ENCODE data around the gene ATP8B1. TPM values are rescaled to one million over a fixed set of nuclear protein-coding genes. Genes with fewer than 3 reads are reported as not detected.

ATP8B1 gene
- polyA plus RNA-seq, 3 donors, result 0.02 to 0.11 (median 0.03) TPM

DNA sequence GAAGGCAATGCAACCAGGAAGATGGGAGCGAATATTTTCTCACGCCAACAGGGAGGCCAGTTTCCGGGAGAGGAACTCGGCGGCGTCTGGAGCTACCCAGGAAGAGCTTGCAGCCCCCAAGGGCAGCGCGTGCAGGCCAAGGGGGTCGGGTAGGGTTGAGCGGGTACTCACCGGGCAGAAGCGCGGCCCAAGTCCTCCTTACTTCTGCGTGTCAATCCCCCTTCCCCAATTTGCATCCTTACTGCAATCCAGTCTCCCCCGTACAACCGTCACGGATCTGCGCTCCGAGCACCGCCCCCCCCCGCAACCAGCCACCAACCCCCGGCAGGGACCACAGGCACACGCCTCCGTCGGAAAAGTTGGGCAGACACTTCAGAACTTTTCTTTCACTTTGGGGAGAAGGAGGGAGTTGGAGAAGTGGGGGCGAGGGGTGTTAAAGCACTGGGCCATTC, 1.3 kb downstream of the ATP8B1 start:
- H3K27ac ChIP-seq (ENCODE audit: low read depth in 1 of 2, low read length in 2 of 2), result no peak overlapping the region
- peak overlapping the region; percentile 68 for H2AFZ ChIP-seq (ENCODE audit: insufficient read depth, low read depth, low read length, poor library complexity, severe bottlenecking)
- peak overlapping the region; percentile 1 to 75 (median 29) for H3K4me3 ChIP-seq (replicated peaks in 1 of 3; ENCODE audit: low read depth in 2 of 3, low read length in 3 of 3)
- peak overlapping the region; percentile 78 to 93 for H3K4me3 Mint-ChIP-seq
- no peaks in the 10 kb centered on the region for H3K79me2 ChIP-seq (ENCODE audit: insufficient read depth, low read length)
- H3K27ac Mint-ChIP-seq, result no peak overlapping the region
- no peaks in the 10 kb centered on the region for H3K36me3 ChIP-seq (replicated peaks in 1 of 2; ENCODE audit: control insufficient read depth in 1 of 2, insufficient read depth in 2 of 2, low read length in 2 of 2)
- H4K20me1 ChIP-seq (ENCODE audit: insufficient read depth, low read length), result no peaks in the 10 kb centered on the region
- H3K27me3 Mint-ChIP-seq (ENCODE audit: low read depth in 3 of 3), result peaks cover 53 to 74% (median 72%) of the 10 kb centered on the region in 3 donors
- TF ChIP-seq, protein P1, sequence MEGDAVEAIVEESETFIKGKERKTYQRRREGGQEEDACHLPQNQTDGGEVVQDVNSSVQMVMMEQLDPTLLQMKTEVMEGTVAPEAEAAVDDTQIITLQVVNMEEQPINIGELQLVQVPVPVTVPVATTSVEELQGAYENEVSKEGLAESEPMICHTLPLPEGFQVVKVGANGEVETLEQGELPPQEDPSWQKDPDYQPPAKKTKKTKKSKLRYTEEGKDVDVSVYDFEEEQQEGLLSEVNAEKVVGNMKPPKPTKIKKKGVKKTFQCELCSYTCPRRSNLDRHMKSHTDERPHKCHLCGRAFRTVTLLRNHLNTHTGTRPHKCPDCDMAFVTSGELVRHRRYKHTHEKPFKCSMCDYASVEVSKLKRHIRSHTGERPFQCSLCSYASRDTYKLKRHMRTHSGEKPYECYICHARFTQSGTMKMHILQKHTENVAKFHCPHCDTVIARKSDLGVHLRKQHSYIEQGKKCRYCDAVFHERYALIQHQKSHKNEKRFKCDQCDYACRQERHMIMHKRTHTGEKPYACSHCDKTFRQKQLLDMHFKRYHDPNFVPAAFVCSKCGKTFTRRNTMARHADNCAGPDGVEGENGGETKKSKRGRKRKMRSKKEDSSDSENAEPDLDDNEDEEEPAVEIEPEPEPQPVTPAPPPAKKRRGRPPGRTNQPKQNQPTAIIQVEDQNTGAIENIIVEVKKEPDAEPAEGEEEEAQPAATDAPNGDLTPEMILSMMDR (IDR thresholded peaks at IDR 0.05), result no peak
- WGBS (ENCODE audit: insufficient coverage), result 2% methylated on average over 14 of the region's 26 CpGs
- H3K9me3 ChIP-seq (replicated peaks in 1 of 2; ENCODE audit: control insufficient read depth in 1 of 2, insufficient read depth in 1 of 2, low read length in 2 of 2), result peaks cover 0 to 14% of the 10 kb centered on the region in 2 donors
- H3K27me3 ChIP-seq (ENCODE audit: control insufficient read depth in 2 of 2, insufficient read depth in 2 of 2, low read length in 2 of 2), result peaks cover 49 to 59% of the 10 kb centered on the region in 2 donors
- H3K4me1 Mint-ChIP-seq, result peaks cover 23% of the 10 kb centered on the region
- intact Hi-C loops (cut with micrococcal nuclease), result no loop called here
- H3K9ac ChIP-seq (ENCODE audit: insufficient read depth, low read length, poor library complexity, severe bottlenecking), result peak overlapping the region; percentile 29
- no peak for DNase-seq
- peak overlapping the region; percentile 74 for H3K4me2 ChIP-seq (replicated peaks; ENCODE audit: extremely low read depth, low read length, poor library complexity, severe bottlenecking)
- peaks cover 2 to 4% of the 10 kb centered on the region in 2 donors for H3K36me3 Mint-ChIP-seq
- H3K9me3 Mint-ChIP-seq, result peaks cover 0 to 17% (median 11%) of the 10 kb centered on the region in 7 donors
- peaks cover 20 to 26% of the 10 kb centered on the region in 2 donors for H3K4me1 ChIP-seq (ENCODE audit: control insufficient read depth in 1 of 2, insufficient read depth in 2 of 2, low read length in 2 of 2)

DNA sequence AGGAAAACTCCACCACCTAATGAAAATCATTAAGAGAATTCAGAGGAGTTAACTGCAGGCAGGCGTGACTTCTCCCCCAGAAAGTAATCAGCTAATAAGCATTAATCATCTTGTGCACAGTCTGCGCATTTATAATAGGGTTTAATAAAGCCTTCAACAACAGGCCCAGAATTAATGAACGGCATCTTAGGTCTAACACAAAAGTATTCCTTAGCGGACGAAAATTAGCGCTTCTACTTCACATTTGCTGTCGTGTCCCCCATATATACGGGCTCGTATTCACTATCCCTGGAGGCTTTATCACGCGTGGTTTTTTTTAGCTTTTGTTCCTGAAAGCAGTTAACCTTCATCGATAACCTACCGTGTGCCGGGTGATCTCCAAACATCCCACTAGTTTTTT, 1.8 kb downstream of the ATP8B1 start:
- Mint-ChIP-seq H3K27ac (no peak overlapping the region), H3K4me1 (peaks cover 23% of the 10 kb centered on the region), H3K36me3 (peaks cover 2 to 4% of the 10 kb centered on the region in 2 donors), H3K4me3 (peak overlapping the region; percentile 78 to 93), H3K9me3 (peaks cover 0 to 17% (median 11%) of the 10 kb centered on the region in 7 donors), H3K27me3 (ENCODE audit: low read depth in 3 of 3) (peaks cover 53 to 72% (median 69%) of the 10 kb centered on the region in 3 donors)
- H3K27me3 ChIP-seq (ENCODE audit: control insufficient read depth in 2 of 2, insufficient read depth in 2 of 2, low read length in 2 of 2), result peaks cover 49 to 59% of the 10 kb centered on the region in 2 donors
- TF ChIP-seq, protein P1 (IDR thresholded peaks at IDR 0.05), result no peak
- WGBS (ENCODE audit: insufficient coverage), result 47% methylated on average over 6 of the region's 14 CpGs
- intact Hi-C loops (cut with micrococcal nuclease), result no loop called here
- no peaks in the 10 kb centered on the region for H3K36me3 ChIP-seq (replicated peaks in 1 of 2; ENCODE audit: control insufficient read depth in 1 of 2, insufficient read depth in 2 of 2, low read length in 2 of 2)
- no peak overlapping the region for H2AFZ ChIP-seq (ENCODE audit: insufficient read depth, low read depth, low read length, poor library complexity, severe bottlenecking)
- peak overlapping the region in 1 of 3 experiments; percentile 75 for H3K4me3 ChIP-seq (replicated peaks in 1 of 3; ENCODE audit: low read depth in 2 of 3, low read length in 3 of 3)
- no peaks in the 10 kb centered on the region for H4K20me1 ChIP-seq (ENCODE audit: insufficient read depth, low read length)
- peaks cover 20 to 26% of the 10 kb centered on the region in 2 donors for H3K4me1 ChIP-seq (ENCODE audit: control insufficient read depth in 1 of 2, insufficient read depth in 2 of 2, low read length in 2 of 2)
- H3K27ac ChIP-seq (ENCODE audit: low read depth in 1 of 2, low read length in 2 of 2), result no peak overlapping the region
- no peak for DNase-seq
- H3K4me2 ChIP-seq (replicated peaks; ENCODE audit: extremely low read depth, low read length, poor library complexity, severe bottlenecking), result peak overlapping the region; percentile 74
- no peak overlapping the region for H3K9ac ChIP-seq (ENCODE audit: insufficient read depth, low read length, poor library complexity, severe bottlenecking)
- H3K79me2 ChIP-seq (ENCODE audit: insufficient read depth, low read length), result no peaks in the 10 kb centered on the region
- H3K9me3 ChIP-seq (replicated peaks in 1 of 2; ENCODE audit: control insufficient read depth in 1 of 2, insufficient read depth in 1 of 2, low read length in 2 of 2), result peaks cover 0 to 14% of the 10 kb centered on the region in 2 donors

Measured in CD14-positive monocyte (primary cell).